B cell (primary cell): ENCODE measurements around the gene DOCK3. TPM values are rescaled to one million over a fixed set of nuclear protein-coding genes. Genes with fewer than 3 reads are reported as not detected.

Experiments
- ATAC-seq: fragments of 200-7000 bp; cut with Tn5 transposase; one replicate; pipeline ENCODE4 v1.10.0; 2021; ENCODE audit warnings: low read depth, mild to moderate bottlenecking, moderate number of reproducible peaks, moderate library complexity
- CTCF ChIA-PET: fragments of 350-600 bp; sonication (Branson Sonifier 250); formaldehyde crosslinking; loops from one replicate; lab custom pipeline; 2021; ENCODE audit warnings: antibody characterized with exemption, inconsistent platforms; lab: Charles Lee
- POLR2A ChIA-PET: fragments of 350-600 bp; sonication (Branson Sonifier 250); formaldehyde crosslinking; loops from one replicate; lab custom pipeline; 2021; ENCODE audit warnings: antibody characterized with exemption; lab: Charles Lee
- DNase-seq: peaks from one replicate; pipeline ENCODE4 v3.0.0; 2013
- H2AFZ ChIP-seq: 2 replicates; pipeline ENCODE4 v1.6.1; 2012; ENCODE audit warnings: mild to moderate bottlenecking, low read depth, low read length; ENCODE audit not compliant: insufficient read depth, poor library complexity, severe bottlenecking
- H3K27ac ChIP-seq, 2 donors: 1 replicate in 1 of 2; 2 replicates in 1 of 2; pipeline ENCODE4 v1.5.1; 2012 to 2013; ENCODE audit warnings: low read length in 2 of 2, mild to moderate bottlenecking in 2 of 2, moderate library complexity in 1 of 2
- H3K27me3 ChIP-seq, 4 experiments: fragments of 200-600 bp in 1 of 4; sonication (generic) in 1 of 4; replicated peaks in 1 of 4; 1 replicate in 2 of 4; 2 replicates in 2 of 4; pipeline versions ENCODE4 v1.6.1 to v1.7.0; 2013 to 2016; ENCODE audit warnings: low read length in 3 of 4, mild to moderate bottlenecking in 2 of 4, mixed read lengths in 1 of 4, moderate library complexity in 1 of 4; ENCODE audit not compliant: insufficient read depth in 4 of 4, control insufficient read depth in 3 of 4; ENCODE audit errors: control extremely low read depth in 1 of 4
- H3K36me3 ChIP-seq, 2 experiments: replicated peaks in 1 of 2; 1 replicate in 1 of 2; 2 replicates in 1 of 2; pipeline versions ENCODE4 v1.6.1 to v1.7.1; 2013; ENCODE audit warnings: low read length in 1 of 2; ENCODE audit not compliant: insufficient read depth in 2 of 2, control insufficient read depth in 1 of 2; ENCODE audit errors: control extremely low read depth in 1 of 2, extremely low read depth in 1 of 2
- H3K4me1 ChIP-seq, 2 donors: fragments of 200-600 bp in 1 of 2; sonication (generic) in 1 of 2; 1 replicate in 1 of 2; 2 replicates in 1 of 2; pipeline versions ENCODE4 v1.5.1 to v1.6.1; 2013 to 2017; ENCODE audit warnings: low read length in 2 of 2; ENCODE audit not compliant: control insufficient read depth in 2 of 2, insufficient read depth in 2 of 2
- H3K4me2 ChIP-seq: replicated peaks from 2 replicates; pipeline ENCODE3; 2012; ENCODE audit warnings: mild to moderate bottlenecking, low read depth, low read length; ENCODE audit not compliant: poor library complexity, severe bottlenecking
- H3K4me3 ChIP-seq, 5 experiments: fragments of 200-600 bp in 1 of 5; sonication (generic) in 1 of 5; 1 replicate in 3 of 5; 2 replicates in 2 of 5; pipeline versions ENCODE4 v1.5.1 to v1.7.0; 2011 to 2016; ENCODE audit warnings: low read length in 4 of 5, mild to moderate bottlenecking in 4 of 5, low read depth in 2 of 5, control low read depth in 1 of 5, moderate library complexity in 1 of 5; ENCODE audit not compliant: insufficient read depth in 1 of 5; ENCODE audit errors: control extremely low read depth in 1 of 5, extremely low read depth in 1 of 5
- H3K79me2 ChIP-seq: fragments of 200-600 bp; sonication (generic); one replicate; pipeline ENCODE4 v1.6.0; 2016; ENCODE audit warnings: low read length; ENCODE audit not compliant: control insufficient read depth, insufficient read depth
- H3K9ac ChIP-seq: fragments of 200-600 bp; sonication (generic); 2 replicates; pipeline ENCODE4 v1.6.1; 2017; ENCODE audit warnings: mild to moderate bottlenecking, low read length, moderate library complexity
- H3K9me3 ChIP-seq, 3 donors: one replicate each; pipeline versions ENCODE4 v1.6.1 to v1.7.1; 2013; ENCODE audit warnings: low read length in 2 of 3; ENCODE audit not compliant: control insufficient read depth in 2 of 3, insufficient read depth in 1 of 3; ENCODE audit errors: control extremely low read depth in 1 of 3
- H4K20me1 ChIP-seq: 2 replicates; pipeline ENCODE4 v1.6.0; 2012; ENCODE audit warnings: mild to moderate bottlenecking, low read length; ENCODE audit not compliant: insufficient read depth, control insufficient read depth, poor library complexity, severe bottlenecking
- H3K27ac Mint-ChIP-seq: one replicate; pipeline ENCODE4 v1.8.0; 2021; ENCODE audit warnings: mixed read lengths
- H3K27me3 Mint-ChIP-seq: one replicate; pipeline ENCODE4 v1.8.0; 2021; ENCODE audit warnings: mixed read lengths
- H3K4me1 Mint-ChIP-seq: one replicate; pipeline ENCODE4 v1.8.0; 2021; ENCODE audit warnings: mixed read lengths
- H3K4me3 Mint-ChIP-seq: one replicate; pipeline ENCODE4 v1.8.0; 2021; ENCODE audit warnings: mixed read lengths
- H3K9me3 Mint-ChIP-seq: one replicate; pipeline ENCODE4 v1.8.0; 2022; ENCODE audit warnings: mixed read lengths; ENCODE audit not compliant: insufficient read depth
- EZH2 ChIP-seq: IDR thresholded peaks from 2 replicates; pipeline ENCODE4 v1.6.1; 2012; ENCODE audit warnings: borderline replicate concordance, low read depth, mild to moderate bottlenecking, moderate library complexity, low read length; ENCODE audit not compliant: insufficient read depth, poor library complexity, severe bottlenecking
- WGBS: methylation state at CpG from one replicate; pipeline ENCODE4 v1.1.5; 2013; ENCODE audit warnings: missing lambda C conversion rate; ENCODE audit not compliant: insufficient coverage; 5-methylcytosine and 5-hydroxymethylcytosine counted together
- intact Hi-C: fragments of 100-400 bp; cut with micrococcal nuclease; formaldehyde crosslinking; loops from one replicate; pipeline ENCODE4 v1.10.0; 2022
- polyA plus RNA-seq: library from polyadenylated mRNA; depleted of rRNA; stranded (reverse); fragments of >200 nt; gene quantifications from 2 replicates; pipeline ENCODE4 v1.2.3, GENCODE V29; 2012
- total RNA-seq, 2 donors: library from RNA; stranded (reverse); fragments of 120-200 nt in 1 of 2; gene quantifications; 1 replicate in 1 of 2; 2 replicates in 1 of 2; pipeline versions ENCODE4 v1.2.3 to v1.2.4, GENCODE V29; 2013 to 2022
- TF ChIP-seq, protein P1 (sequence below): fragments of 200-600 bp; IDR thresholded peaks from one replicate; pipeline ENCODE4 v1.8.0; 2022; ENCODE audit warnings: antibody characterized with exemption, mild to moderate bottlenecking

Gene DOCK3
- total and polyA plus RNA-seq, 2 donors (not counting 1 experiment from before 2014, with no cell fraction given), result 0.06 to 0.30 TPM

DNA sequence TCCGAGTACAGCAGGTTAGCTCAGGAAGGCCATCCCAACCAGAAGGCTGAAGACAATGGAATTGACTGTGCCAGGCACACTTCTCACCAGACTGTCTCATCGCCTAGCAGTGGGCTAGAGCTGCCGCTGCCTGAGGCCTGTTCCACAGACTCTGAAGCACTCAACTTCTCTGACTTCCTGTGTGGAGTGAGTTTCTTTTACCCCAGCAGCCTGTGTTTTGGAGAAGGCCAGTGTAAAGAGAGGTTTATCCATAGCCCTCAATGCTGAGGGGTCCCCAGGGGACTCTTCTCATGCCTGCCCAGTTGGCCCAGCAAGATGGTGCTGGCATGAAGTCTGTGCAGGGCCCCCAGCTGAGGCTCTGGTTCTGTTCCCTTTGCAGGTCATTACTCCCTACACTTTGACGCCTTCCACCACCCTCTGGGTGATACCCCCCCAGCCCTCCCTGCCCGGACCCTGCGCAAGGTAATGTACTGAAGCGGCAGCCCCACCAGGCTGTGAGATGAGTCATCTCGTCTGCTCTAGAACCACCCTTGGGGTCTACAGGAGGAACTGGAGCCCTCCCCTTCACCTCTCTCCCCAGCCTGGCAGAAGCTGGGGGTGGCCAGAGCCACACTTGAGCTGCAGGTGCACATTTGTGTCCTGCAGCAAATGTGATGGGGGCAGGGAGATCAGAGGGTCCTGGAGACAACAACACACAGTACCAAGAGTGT, 705.2 kb downstream of the DOCK3 start:
- ATAC-seq (no peak), DNase-seq (no peak)
- H2AFZ ChIP-seq, result no peak overlapping the region
- ChIA-PET CTCF (interaction anchor here (0.6 kb wide), 1 partner anchor 764 kb away, joined by 3 read pairs; no protein-coding TSS in a partner anchor), POLR2A (no interaction called here)
- no peaks in the 10 kb centered on the region for H3K9me3 Mint-ChIP-seq
- peaks cover 0 to 24% (median 4%) of the 10 kb centered on the region in 4 experiments for H3K27me3 ChIP-seq
- no peak overlapping the region for H3K27ac Mint-ChIP-seq
- peaks cover 24% of the 10 kb centered on the region for H3K27me3 Mint-ChIP-seq
- no peak overlapping the region for H3K4me2 ChIP-seq
- intact Hi-C loops, result loop anchor here (10.0 kb wide), 1 partner anchor 1085 kb away; the partner anchor contains the start of genes HYAL3, IFRD2 and NAA80
- WGBS, result 23% methylated on average over 7 of the region's 8 CpGs
- no peaks in the 10 kb centered on the region for H4K20me1 ChIP-seq
- H3K4me1 ChIP-seq, result peaks cover 9 to 12% of the 10 kb centered on the region in 2 donors
- no peaks in the 10 kb centered on the region for H3K36me3 ChIP-seq
- H3K4me3 Mint-ChIP-seq, result no peak overlapping the region
- H3K27ac ChIP-seq, result no peak overlapping the region
- H3K4me1 Mint-ChIP-seq, result peaks cover 11% of the 10 kb centered on the region
- no peak overlapping the region for H3K9ac ChIP-seq
- peaks cover 24% of the 10 kb centered on the region for H3K79me2 ChIP-seq
- no peak for TF ChIP-seq EZH2
- TF ChIP-seq, protein P1, sequence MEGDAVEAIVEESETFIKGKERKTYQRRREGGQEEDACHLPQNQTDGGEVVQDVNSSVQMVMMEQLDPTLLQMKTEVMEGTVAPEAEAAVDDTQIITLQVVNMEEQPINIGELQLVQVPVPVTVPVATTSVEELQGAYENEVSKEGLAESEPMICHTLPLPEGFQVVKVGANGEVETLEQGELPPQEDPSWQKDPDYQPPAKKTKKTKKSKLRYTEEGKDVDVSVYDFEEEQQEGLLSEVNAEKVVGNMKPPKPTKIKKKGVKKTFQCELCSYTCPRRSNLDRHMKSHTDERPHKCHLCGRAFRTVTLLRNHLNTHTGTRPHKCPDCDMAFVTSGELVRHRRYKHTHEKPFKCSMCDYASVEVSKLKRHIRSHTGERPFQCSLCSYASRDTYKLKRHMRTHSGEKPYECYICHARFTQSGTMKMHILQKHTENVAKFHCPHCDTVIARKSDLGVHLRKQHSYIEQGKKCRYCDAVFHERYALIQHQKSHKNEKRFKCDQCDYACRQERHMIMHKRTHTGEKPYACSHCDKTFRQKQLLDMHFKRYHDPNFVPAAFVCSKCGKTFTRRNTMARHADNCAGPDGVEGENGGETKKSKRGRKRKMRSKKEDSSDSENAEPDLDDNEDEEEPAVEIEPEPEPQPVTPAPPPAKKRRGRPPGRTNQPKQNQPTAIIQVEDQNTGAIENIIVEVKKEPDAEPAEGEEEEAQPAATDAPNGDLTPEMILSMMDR, result no peak
- no peak overlapping the region for H3K4me3 ChIP-seq
- no peaks in the 10 kb centered on the region for H3K9me3 ChIP-seq
